ENCODE data around the gene POMP.

POMP gene

DNA sequence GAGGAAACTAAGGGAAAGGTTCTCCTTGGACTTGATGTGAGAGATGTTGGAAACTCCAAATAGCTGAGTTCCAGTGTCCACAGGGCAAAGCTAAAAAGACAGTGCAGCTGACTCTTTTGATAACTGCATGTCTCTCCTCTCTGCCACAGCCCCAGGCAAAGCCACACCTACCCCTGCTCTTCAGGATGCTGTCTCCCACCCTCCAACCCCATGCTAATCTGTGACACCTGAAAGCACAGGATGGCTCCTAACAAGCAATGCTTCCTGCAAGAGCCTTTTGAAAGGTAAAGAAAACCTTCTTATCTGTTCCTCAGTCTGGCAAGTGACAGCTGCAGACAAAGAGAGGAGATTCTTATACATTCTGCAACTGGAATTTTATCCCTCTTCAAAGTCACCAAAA is 45.4 kb downstream of the POMP start:
- no peak for DNase-seq

- no peak for DNase-seq
Observed at GRCh38 chr13:28704919-28705318, 46.0 kb downstream of the POMP start.

- DNase-seq, result no peak
Observed at GRCh38 chr13:28705461-28706083, 46.6 kb downstream of the POMP start.

- no peak for DNase-seq
Observed at GRCh38 chr13:28707629-28708427, 48.9 kb downstream of the POMP start.

GRCh38 chr13:28710161-28710560 is 51.2 kb downstream of the POMP start:
- DNase-seq, result no peak

DNA sequence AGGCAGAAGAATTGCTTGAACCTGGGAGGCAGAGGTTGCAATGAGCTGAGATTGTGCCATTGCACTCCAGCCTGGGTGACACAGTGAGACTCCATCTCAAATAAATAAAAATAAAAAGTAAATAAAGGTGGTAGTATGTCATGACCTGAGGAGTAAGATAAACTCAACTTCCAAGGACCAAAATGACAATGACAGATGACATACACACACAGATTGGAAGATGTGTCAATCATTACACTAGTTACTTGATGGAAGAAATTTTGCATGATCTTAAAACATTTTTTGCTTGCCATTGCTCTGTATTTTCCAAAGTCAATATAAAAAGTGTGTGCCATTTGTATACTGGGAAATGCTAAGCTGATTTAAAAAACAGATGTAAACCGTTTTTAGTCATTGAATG is 55.7 kb downstream of the POMP start:
- DNase-seq, result no peak

GRCh38 chr13:28716511-28716910 is 57.6 kb downstream of the POMP start:
- no peak for DNase-seq

- DNase-seq, result no peak
Observed at GRCh38 chr13:28717170-28717569, 58.2 kb downstream of the POMP start.

- no peak for DNase-seq
Observed at GRCh38 chr13:28718196-28718542, 59.2 kb downstream of the POMP start.

- DNase-seq, result peak; percentile 54
Observed at GRCh38 chr13:28718543-28719226, 59.8 kb downstream of the POMP start, which contains the start of gene SLC46A3. TSS of gene SLC46A3 (minus strand) at chr13:28718970. CDS start at chr13:28717998, 972 bp downstream.

- DNase-seq, result no peak
Observed at GRCh38 chr13:28719227-28720055, 60.5 kb downstream of the POMP start.

DNA sequence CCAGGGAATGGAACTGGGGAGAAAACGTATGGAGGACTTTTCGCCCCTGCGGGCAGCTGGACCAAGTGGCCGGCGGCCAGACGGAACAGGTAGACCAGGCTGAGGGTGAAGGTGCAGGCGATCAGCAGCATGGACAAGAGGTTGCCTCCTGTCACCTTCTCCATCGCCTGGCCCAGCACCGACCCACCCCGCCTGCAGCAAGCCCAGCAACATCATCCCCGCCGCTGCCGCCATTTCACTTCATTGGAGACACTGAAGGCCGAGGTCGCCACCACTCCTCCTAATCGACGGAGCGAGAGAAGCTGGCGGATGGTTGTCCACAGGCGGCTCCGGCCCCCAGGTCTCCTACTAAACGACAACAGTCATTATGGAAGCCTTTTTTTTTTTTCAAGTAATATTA is 64.9 kb downstream of the POMP start:
- no peak for DNase-seq

DNA sequence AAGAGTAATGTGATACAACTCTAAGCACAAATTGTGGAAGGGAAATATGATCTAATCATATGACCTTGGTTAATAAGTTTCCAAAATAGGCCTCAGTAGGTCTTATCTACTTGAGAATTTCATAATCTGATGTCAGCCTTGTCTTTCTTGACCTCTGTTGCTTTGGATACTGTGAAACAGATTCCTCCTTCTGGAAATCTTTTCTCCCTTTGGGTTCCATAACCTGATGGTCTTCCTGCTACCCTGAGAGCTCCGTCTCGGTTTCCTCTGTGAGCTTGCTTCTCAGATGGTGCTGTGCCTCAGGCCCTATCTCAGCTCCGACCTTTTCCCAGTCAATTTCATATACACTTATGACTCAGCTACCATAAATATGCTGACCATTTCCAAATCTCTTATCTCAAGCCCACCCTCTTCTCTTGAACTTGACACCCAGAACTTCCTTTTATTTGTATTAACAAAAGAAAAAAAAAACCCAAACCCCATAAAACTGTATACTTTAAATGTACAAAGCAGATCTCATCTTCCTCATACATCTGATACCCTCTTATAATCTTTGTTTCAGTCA is 66.2 kb downstream of the POMP start:
- DNase-seq, result no peak

Measured in NCI-H2107 (cell line).